A549 (cell line): ENCODE results near the gene AHNAK2. TPM values are rescaled to one million over a fixed set of nuclear protein-coding genes. Genes with fewer than 3 reads are reported as not detected.
A peak's percentile ranks its signal among the peaks of the same experiment; 100 is the strongest.

Source experiments
- ATAC-seq, 2 experiments: fragments of 200-7000 bp in 1 of 2; fragments of >200 bp in 1 of 2; cut with Nextera tagmentation in 1 of 2; cut with Tn5 transposase in 1 of 2; 3 replicates each; pipeline versions ENCODE4 v1.8.0 to v1.9.1; 2018 to 2020; ENCODE audit warnings: mild to moderate bottlenecking in 1 of 2, moderate library complexity in 1 of 2
- CTCF ChIA-PET: fragments of 300-600 bp; sonication (Branson Sonifier 250); formaldehyde crosslinking; extraction: SDS; loops from one replicate; lab custom pipeline; 2021; ENCODE audit warnings: antibody characterized with exemption, inconsistent platforms; lab: Yijun Ruan, JAX
- POLR2A ChIA-PET: fragments of 350-600 bp; formaldehyde crosslinking; extraction: SDS; loops from one replicate; lab custom pipeline; 2021; ENCODE audit warnings: antibody characterized with exemption, inconsistent platforms; lab: Yijun Ruan, JAX
- DNase-seq, 2 experiments: peaks; one replicate each; pipeline versions ENCODE4 v3.0.0 to v3.0.0-alpha.2; 2011 to 2016; ENCODE audit warnings: low read depth in 1 of 2, low spot score in 1 of 2
- FAIRE-seq: peaks from 2 replicates; lab custom pipeline; 2011; peaks lifted over from hg19 to GRCh38; lab: Jason Lieb, UNC
- H3K27ac ChIP-seq, 2 experiments: fragments of >200 bp; sonication (Bioruptor Twin); formaldehyde crosslinking; 3 replicates each; pipeline ENCODE4 v1.5.1; 2016 to 2017
- H3K4me1 ChIP-seq: fragments of >200 bp; sonication (Bioruptor Twin); formaldehyde crosslinking; 3 replicates; pipeline ENCODE4 v1.6.1; 2016
- H3K4me2 ChIP-seq: fragments of >200 bp; sonication (Bioruptor Twin); formaldehyde crosslinking; 3 replicates; pipeline ENCODE4 v1.6.1; 2016
- H3K4me3 ChIP-seq: fragments of >200 bp; sonication (Bioruptor Twin); formaldehyde crosslinking; 3 replicates; pipeline ENCODE4 v1.5.1; 2016
- H3K9me3 ChIP-seq: fragments of >200 bp; sonication (Bioruptor Twin); formaldehyde crosslinking; 3 replicates; pipeline ENCODE4 v1.6.1; 2016
- CBX2 ChIP-seq: fragments of 200-600 bp; sonication (generic); IDR thresholded peaks from 2 replicates; pipeline ENCODE4 v1.6.1; 2016; ENCODE audit warnings: low read depth, mild to moderate bottlenecking, borderline replicate concordance
- CEBPB ChIP-seq, 2 experiments: fragments of >200 bp in 1 of 2; sonication (Bioruptor Twin) in 1 of 2; formaldehyde crosslinking in 1 of 2; IDR thresholded peaks; 2 replicates each; pipeline ENCODE4 v1.6.1; 2012 to 2016
- CHD2 ChIP-seq: fragments of 150-350 bp; IDR thresholded peaks from 2 replicates; pipeline ENCODE4 v1.6.1; 2014; ENCODE audit warnings: low read length; ENCODE audit not compliant: partially characterized antibody
- CHD4 ChIP-seq: fragments of 200-600 bp; sonication (generic); IDR thresholded peaks from 2 replicates; pipeline ENCODE4 v1.6.1; 2016; ENCODE audit warnings: antibody characterized with exemption, mild to moderate bottlenecking, borderline replicate concordance
- FOSB ChIP-seq: fragments of 250-450 bp; sonication (Bioruptor Pico); IDR thresholded peaks from 2 replicates; pipeline ENCODE4 v1.5.0; 2020; ENCODE audit warnings: mild to moderate bottlenecking, moderate library complexity
- FOXS1 ChIP-seq: fragments of 250-450 bp; sonication (Bioruptor Pico); IDR thresholded peaks from 2 replicates; pipeline ENCODE4 v1.5.0; 2020; ENCODE audit warnings: mild to moderate bottlenecking, moderate library complexity
- HEYL ChIP-seq: fragments of 250-450 bp; sonication (Bioruptor Pico); IDR thresholded peaks from 2 replicates; pipeline ENCODE4 v1.8.0; 2021; ENCODE audit warnings: mild to moderate bottlenecking, moderate library complexity
- HOXB13 ChIP-seq: fragments of 250-450 bp; sonication (Bioruptor Pico); IDR thresholded peaks from 2 replicates; pipeline ENCODE4 v1.5.0; 2020; ENCODE audit warnings: low read depth, mild to moderate bottlenecking, moderate library complexity
- KDM1A ChIP-seq: fragments of 200-600 bp; sonication (generic); IDR thresholded peaks from 2 replicates; pipeline ENCODE4 v1.6.1; 2016; ENCODE audit warnings: low read depth, mild to moderate bottlenecking
- KDM5A ChIP-seq: fragments of 200-600 bp; sonication (generic); IDR thresholded peaks from 2 replicates; pipeline ENCODE4 v1.6.1; 2016; ENCODE audit warnings: antibody characterized with exemption, mild to moderate bottlenecking
- MAFK ChIP-seq: fragments of 450-650 bp; IDR thresholded peaks from 2 replicates; pipeline ENCODE4 v1.6.1; 2014; ENCODE audit not compliant: partially characterized antibody
- MAZ ChIP-seq: fragments of 150-350 bp; IDR thresholded peaks from 2 replicates; pipeline ENCODE4 v1.6.1; 2014; ENCODE audit warnings: antibody characterized with exemption, low read depth, low read length, borderline replicate concordance
- MYC ChIP-seq: IDR thresholded peaks from 2 replicates; pipeline ENCODE4 v1.6.1; 2012; ENCODE audit warnings: mild to moderate bottlenecking, inconsistent platforms, low read length, improper control_type of control experiment, borderline replicate concordance
- NFE2L2 ChIP-seq: fragments of 150-350 bp; conservative IDR thresholded peaks from 2 replicates; pipeline ENCODE4 v1.6.1; 2014; ENCODE audit warnings: low read length
- POLR2A ChIP-seq: IDR thresholded peaks from 2 replicates; pipeline ENCODE4 v1.6.1; 2012; ENCODE audit warnings: mild to moderate bottlenecking, low read length
- RAD21 ChIP-seq, 2 experiments: fragments of >200 bp in 1 of 2; sonication (Bioruptor Twin) in 1 of 2; formaldehyde crosslinking in 1 of 2; IDR thresholded peaks in 1 of 2; conservative IDR thresholded peaks in 1 of 2; 2 replicates in 1 of 2; 3 replicates in 1 of 2; pipeline ENCODE4 v1.6.1; 2012 to 2018; ENCODE audit warnings: inconsistent platforms in 1 of 2
- RARB ChIP-seq: fragments of 250-450 bp; sonication (Bioruptor Pico); IDR thresholded peaks from 2 replicates; pipeline ENCODE4 v1.8.0; 2021; ENCODE audit warnings: mild to moderate bottlenecking, moderate library complexity
- RFX5 ChIP-seq: fragments of 450-650 bp; IDR thresholded peaks from 2 replicates; pipeline ENCODE4 v1.7.1; 2014; ENCODE audit warnings: antibody characterized with exemption, mild to moderate bottlenecking, moderate library complexity
- RNF2 ChIP-seq: fragments of 200-600 bp; sonication (generic); IDR thresholded peaks from 2 replicates; pipeline ENCODE4 v1.6.1; 2016; ENCODE audit warnings: low read depth, mild to moderate bottlenecking, antibody characterized with exemption, moderate library complexity, borderline replicate concordance
- SREBF2 ChIP-seq: fragments of 450-650 bp; IDR thresholded peaks from 2 replicates; pipeline ENCODE4 v1.6.1; 2014; ENCODE audit warnings: mild to moderate bottlenecking, moderate library complexity
- TFCP2L1 ChIP-seq: fragments of 250-450 bp; sonication (Bioruptor Pico); IDR thresholded peaks from 2 replicates; pipeline ENCODE4 v1.5.0; 2021; ENCODE audit warnings: mild to moderate bottlenecking
- WGBS: methylation state at CpG from one replicate; pipeline ENCODE4 v1.1.6; 2017; ENCODE audit errors: missing lambda C conversion rate; 5-methylcytosine and 5-hydroxymethylcytosine counted together
- polyA plus RNA-seq, 4 experiments: library from polyadenylated mRNA; depleted of rRNA in 3 of 4; stranded (reverse); fragments of >200 nt; fragmentation: RNase III in 1 of 4; extraction: RNeasy Plus Mini Kit Qiagen cat#74134 plus additional on column Dnase treatment in 1 of 4; gene quantifications; 2 replicates in 3 of 4; 3 replicates in 1 of 4; pipeline ENCODE4 v1.2.3, GENCODE V29; 2011 to 2017
- TF ChIP-seq, protein P1 (sequence below): fragments of >200 bp; sonication (Bioruptor Twin); formaldehyde crosslinking; IDR thresholded peaks from 3 replicates; pipeline ENCODE4 v1.5.1; 2016
- TF ChIP-seq, protein P2 (sequence below): IDR thresholded peaks from 2 replicates; pipeline ENCODE4 v1.6.1; 2012
- TF ChIP-seq, protein P3 (sequence below): fragments of >200 bp; sonication (Bioruptor Twin); formaldehyde crosslinking; IDR thresholded peaks from 3 replicates; pipeline ENCODE4 v1.6.1; 2016

Gene AHNAK2
- polyA plus RNA-seq, 2 of the 4 experiments (the other 2 are of a cell fraction), result 43.3 to 43.7 TPM

DNA sequence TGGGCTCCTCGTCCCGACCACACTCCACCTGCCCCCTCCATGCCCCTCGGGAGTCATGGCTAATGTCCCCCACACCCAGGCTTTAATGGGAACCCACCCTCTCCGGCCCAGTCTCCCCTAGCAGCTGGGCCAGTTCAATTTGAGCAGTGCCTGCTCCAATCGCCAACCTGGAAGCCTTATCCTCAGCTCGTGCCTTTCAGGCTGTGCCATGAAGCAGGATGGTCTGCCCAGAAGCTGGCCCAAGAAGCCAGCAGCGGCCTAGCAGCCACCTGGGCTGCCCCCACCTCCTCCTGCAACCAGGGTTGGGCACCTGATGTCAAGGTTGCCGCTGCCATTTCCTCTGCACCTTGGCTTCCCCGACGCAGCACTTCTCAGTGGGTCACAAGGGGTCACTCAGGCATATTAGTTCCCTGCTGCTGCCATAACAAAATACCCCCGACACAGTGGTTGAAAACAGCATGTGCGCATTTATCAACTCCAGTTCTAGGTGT lies 5.1 kb upstream of the AHNAK2 start (continued):
- TF ChIP-seq HOXB13 (CRISPR knock-in tag) (no peak), RARB (CRISPR knock-in tag) (no peak), HEYL (CRISPR knock-in tag) (no peak), KDM1A (no peak)

DNA sequence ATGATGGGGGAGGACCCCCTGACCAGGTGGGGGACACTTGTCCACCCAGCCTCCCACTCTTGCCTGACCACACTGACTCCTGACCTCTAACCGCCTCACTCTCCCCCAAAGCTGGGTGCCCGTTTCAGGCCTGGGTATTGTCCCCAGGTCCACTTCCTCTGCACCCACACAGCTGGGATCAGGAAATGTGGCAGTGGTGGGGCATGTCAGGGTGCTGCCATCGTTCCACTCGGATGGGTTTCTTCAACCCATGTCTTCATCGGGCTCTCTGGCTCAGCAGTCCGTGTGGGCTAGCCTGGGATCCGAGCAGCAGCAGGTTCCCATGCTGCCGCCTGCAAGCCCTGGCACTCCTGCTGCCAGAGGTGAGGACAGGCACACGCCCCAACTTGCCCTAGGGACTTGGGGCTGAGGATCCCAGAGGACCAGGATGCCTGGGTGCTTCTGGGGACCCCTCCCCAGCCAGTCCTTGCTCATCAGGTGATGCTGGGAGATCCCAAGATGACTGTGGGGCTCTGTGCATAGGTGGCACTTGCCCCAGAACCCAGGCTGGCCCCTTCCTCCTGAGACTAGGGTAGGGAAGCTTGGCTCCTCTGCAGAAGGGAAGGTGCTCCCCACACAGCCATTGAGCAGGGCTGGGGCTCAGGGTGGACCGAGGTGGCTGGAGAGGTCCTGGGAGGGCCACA lies 4.5 kb upstream of the AHNAK2 start:
- ATAC-seq (no peak), DNase-seq (no peak), FAIRE-seq (no peak)
- TF ChIP-seq TFCP2L1 (CRISPR knock-in tag) (no peak), NFE2L2 (no peak), RAD21 (conservative IDR thresholded peaks at IDR 0.05 in 1 of 2, IDR thresholded peaks at IDR 0.05 in 1 of 2) (no peak), FOXS1 (CRISPR knock-in tag) (no peak), CHD2 (no peak), MAFK (no peak), POLR2A (no peak), MAZ (no peak), KDM5A (no peak), CHD4 (no peak), CBX2 (no peak), CEBPB (IDR thresholded peaks at IDR 0.05) (no peak), RFX5 (no peak), FOSB (CRISPR knock-in tag) (no peak), SREBF2 (no peak), RNF2 (no peak), MYC (no peak)
- TF ChIP-seq, protein P1, sequence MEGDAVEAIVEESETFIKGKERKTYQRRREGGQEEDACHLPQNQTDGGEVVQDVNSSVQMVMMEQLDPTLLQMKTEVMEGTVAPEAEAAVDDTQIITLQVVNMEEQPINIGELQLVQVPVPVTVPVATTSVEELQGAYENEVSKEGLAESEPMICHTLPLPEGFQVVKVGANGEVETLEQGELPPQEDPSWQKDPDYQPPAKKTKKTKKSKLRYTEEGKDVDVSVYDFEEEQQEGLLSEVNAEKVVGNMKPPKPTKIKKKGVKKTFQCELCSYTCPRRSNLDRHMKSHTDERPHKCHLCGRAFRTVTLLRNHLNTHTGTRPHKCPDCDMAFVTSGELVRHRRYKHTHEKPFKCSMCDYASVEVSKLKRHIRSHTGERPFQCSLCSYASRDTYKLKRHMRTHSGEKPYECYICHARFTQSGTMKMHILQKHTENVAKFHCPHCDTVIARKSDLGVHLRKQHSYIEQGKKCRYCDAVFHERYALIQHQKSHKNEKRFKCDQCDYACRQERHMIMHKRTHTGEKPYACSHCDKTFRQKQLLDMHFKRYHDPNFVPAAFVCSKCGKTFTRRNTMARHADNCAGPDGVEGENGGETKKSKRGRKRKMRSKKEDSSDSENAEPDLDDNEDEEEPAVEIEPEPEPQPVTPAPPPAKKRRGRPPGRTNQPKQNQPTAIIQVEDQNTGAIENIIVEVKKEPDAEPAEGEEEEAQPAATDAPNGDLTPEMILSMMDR, result no peak
- TF ChIP-seq, protein P2, sequence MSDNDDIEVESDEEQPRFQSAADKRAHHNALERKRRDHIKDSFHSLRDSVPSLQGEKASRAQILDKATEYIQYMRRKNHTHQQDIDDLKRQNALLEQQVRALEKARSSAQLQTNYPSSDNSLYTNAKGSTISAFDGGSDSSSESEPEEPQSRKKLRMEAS, result no peak
- TF ChIP-seq, protein P3, sequence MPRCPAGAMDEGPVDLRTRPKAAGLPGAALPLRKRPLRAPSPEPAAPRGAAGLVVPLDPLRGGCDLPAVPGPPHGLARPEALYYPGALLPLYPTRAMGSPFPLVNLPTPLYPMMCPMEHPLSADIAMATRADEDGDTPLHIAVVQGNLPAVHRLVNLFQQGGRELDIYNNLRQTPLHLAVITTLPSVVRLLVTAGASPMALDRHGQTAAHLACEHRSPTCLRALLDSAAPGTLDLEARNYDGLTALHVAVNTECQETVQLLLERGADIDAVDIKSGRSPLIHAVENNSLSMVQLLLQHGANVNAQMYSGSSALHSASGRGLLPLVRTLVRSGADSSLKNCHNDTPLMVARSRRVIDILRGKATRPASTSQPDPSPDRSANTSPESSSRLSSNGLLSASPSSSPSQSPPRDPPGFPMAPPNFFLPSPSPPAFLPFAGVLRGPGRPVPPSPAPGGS, result no peak
- POLR2A ChIA-PET, result no interaction called here
- no peak overlapping the region for H3K4me3 ChIP-seq
- whole genome bisulfite sequencing, result 91% methylated on average over 10 of the region's 10 CpGs
- CTCF ChIA-PET, result interaction anchor here (1.8 to 5.7 kb wide), 4 partner anchors 7 to 104 kb away, joined by 5 to 74 read pairs (median 26); no protein-coding TSS in a partner anchor
- peaks cover 41% of the 10 kb centered on the region for H3K4me1 ChIP-seq
- no peak overlapping the region for H3K4me2 ChIP-seq
- no peaks in the 10 kb centered on the region for H3K9me3 ChIP-seq
- peak overlapping the region; percentile 35 to 97; a peak in 4 of 6 replicates for H3K27ac ChIP-seq
